CD4-positive, alpha-beta T cell treated with Interleukin-12 subunit alpha and Interleukin-12 subunit beta, for 1 hour (primary cell): ENCODE results near the gene DGKZ.

Experiments
- DNase-seq: peaks from one replicate; pipeline ENCODE4 v3.0.0-alpha.2; 2020

Gene DGKZ

GRCh38 chr11:46330154-46330553, 17.1 kb upstream of the DGKZ start:
- no peak for DNase-seq

GRCh38 chr11:46330563-46331281, 16.5 kb upstream of the DGKZ start:
- no peak for DNase-seq

- DNase-seq, result peak; percentile 65
Measured at GRCh38 chr11:46331282-46331984, 15.8 kb upstream of the DGKZ start.

GRCh38 chr11:46332093-46332567, 15.1 kb upstream of the DGKZ start:
- DNase-seq, result no peak

GRCh38 chr11:46332568-46333393, 14.5 kb upstream of the DGKZ start:
- DNase-seq, result no peak

- no peak for DNase-seq
Measured at GRCh38 chr11:46333394-46333947, 13.8 kb upstream of the DGKZ start.

- no peak for DNase-seq
Measured at GRCh38 chr11:46334211-46334610, 13.1 kb upstream of the DGKZ start.

- DNase-seq, result no peak
Measured at GRCh38 chr11:46335271-46335670, 12.0 kb upstream of the DGKZ start.

- no peak for DNase-seq
Measured at GRCh38 chr11:46335890-46336562, 11.2 kb upstream of the DGKZ start.

GRCh38 chr11:46336563-46337180, 10.6 kb upstream of the DGKZ start:
- no peak for DNase-seq

GRCh38 chr11:46337626-46338345, 9.5 kb upstream of the DGKZ start:
- no peak for DNase-seq

GRCh38 chr11:46338636-46338987, 8.7 kb upstream of the DGKZ start:
- DNase-seq, result no peak

- DNase-seq, result no peak
Measured at GRCh38 chr11:46338988-46339666, 8.1 kb upstream of the DGKZ start.

GRCh38 chr11:46339816-46340215, 7.4 kb upstream of the DGKZ start:
- no peak for DNase-seq

GRCh38 chr11:46341454-46341853, 5.8 kb upstream of the DGKZ start:
- DNase-seq, result no peak

- no peak for DNase-seq
Measured at GRCh38 chr11:46342239-46342638, 5.0 kb upstream of the DGKZ start.

- no peak for DNase-seq
Measured at GRCh38 chr11:46343520-46343919, 3.7 kb upstream of the DGKZ start.

GRCh38 chr11:46345131-46345597, 2.1 kb upstream of the DGKZ start:
- DNase-seq, result no peak

- peak; percentile 31 for DNase-seq
Measured at GRCh38 chr11:46345881-46346484, 1.3 kb upstream of the DGKZ start.

- DNase-seq, result no peak
Measured at GRCh38 chr11:46347637-46348311, 511 bp downstream of the DGKZ start.
